Spleen (tissue), 11 donors: ENCODE results near the gene MOG. TPM values are rescaled to one million over a fixed set of nuclear protein-coding genes. Genes with fewer than 3 reads are reported as not detected.
A peak's percentile ranks its signal among the peaks of the same experiment; 100 is the strongest.
"Not testable (repeated sequence)": the region's sequence is repeated elsewhere in the genome, so short reads cannot be mapped to it uniquely, and the experiment has no call there.

Experiments used
- DNase-seq: peaks from one replicate; pipeline ENCODE4 v3.0.0-alpha.2; 2020
- H3K27ac ChIP-seq, 8 donors: fragments of 200-600 bp; sonication (generic) in 7 of 8; 1 replicate in 4 of 8; 2 replicates in 4 of 8; pipeline versions ENCODE4 v1.5.0 to v1.8.0; 2016 to 2021; ENCODE audit warnings: inconsistent platforms in 4 of 8, mild to moderate bottlenecking in 4 of 8, moderate library complexity in 1 of 8
- H3K27me3 ChIP-seq, 7 donors: fragments of 200-600 bp; sonication (generic) in 6 of 7; replicated peaks in 1 of 7; 1 replicate in 4 of 7; 2 replicates in 3 of 7; pipeline versions ENCODE4 v1.5.0 to v1.8.0; 2016 to 2021; ENCODE audit warnings: inconsistent platforms in 3 of 7, mild to moderate bottlenecking in 1 of 7
- H3K36me3 ChIP-seq, 6 donors: fragments of 200-600 bp; sonication (generic) in 5 of 6; 1 replicate in 4 of 6; 2 replicates in 2 of 6; pipeline versions ENCODE4 v1.5.0 to v1.8.0; 2016 to 2021; ENCODE audit warnings: inconsistent platforms in 2 of 6
- H3K4me1 ChIP-seq, 6 donors: fragments of 200-600 bp; sonication (generic) in 5 of 6; 1 replicate in 3 of 6; 2 replicates in 3 of 6; pipeline versions ENCODE4 v1.5.0 to v1.8.0; 2016 to 2021; ENCODE audit warnings: inconsistent platforms in 3 of 6
- H3K4me3 ChIP-seq, 8 donors: fragments of 200-600 bp; sonication (generic) in 7 of 8; 1 replicate in 4 of 8; 2 replicates in 4 of 8; pipeline versions ENCODE4 v1.5.0 to v1.8.0; 2016 to 2021; ENCODE audit warnings: inconsistent platforms in 4 of 8, mild to moderate bottlenecking in 4 of 8, moderate library complexity in 2 of 8
- H3K9me3 ChIP-seq, 8 donors: fragments of 200-600 bp; sonication (generic) in 7 of 8; 1 replicate in 4 of 8; 2 replicates in 4 of 8; pipeline versions ENCODE4 v1.5.0 to v1.8.0; 2016 to 2021; ENCODE audit warnings: inconsistent platforms in 4 of 8
- CTCF ChIP-seq, 11 experiments: fragments of 200-600 bp in 7 of 11; fragments of 450-650 bp in 4 of 11; sonication (generic) in 4 of 11; IDR thresholded peaks in 8 of 11; conservative IDR thresholded peaks in 3 of 11; 1 replicate in 7 of 11; 2 replicates in 4 of 11; pipeline versions ENCODE4 v1.4.0 to v1.8.0; 2016 to 2021; ENCODE audit warnings: antibody characterized with exemption in 11 of 11, inconsistent platforms in 4 of 11, mild to moderate bottlenecking in 1 of 11
- POLR2A ChIP-seq, 3 donors: fragments of 450-650 bp; IDR thresholded peaks; one replicate each; pipeline ENCODE4 v1.5.1; 2017; ENCODE audit warnings: antibody characterized with exemption in 3 of 3, mild to moderate bottlenecking in 1 of 3
- POLR2AphosphoS5 ChIP-seq, 3 donors: sonication (generic); formaldehyde crosslinking; IDR thresholded peaks; one replicate each; pipeline ENCODE4 v1.5.1; 2017; ENCODE audit warnings: antibody characterized with exemption in 3 of 3
- WGBS, 5 donors: extraction: QIAGEN DNeasy Blood & Tissue Kit in 3 of 5; methylation state at CpG; one replicate each; pipeline versions ENCODE4 v1.1.5 to v1.1.7; 2013 to 2018; 5-methylcytosine and 5-hydroxymethylcytosine counted together
- intact Hi-C: fragments of 100-400 bp; cut with DNase I; formaldehyde crosslinking; loops from one replicate; pipeline ENCODE4 v1.15.0; 2023; ENCODE audit warnings: low total_unique reads
- polyA plus RNA-seq, 3 donors: library from polyadenylated mRNA; stranded (reverse); fragments of 200-250 nt; gene quantifications; one replicate each; pipeline ENCODE4 v1.2.1, GENCODE V29; 2013
- total RNA-seq, 7 donors: library from RNA; depleted of rRNA in 3 of 7; stranded (reverse); fragments of >200 nt in 3 of 7; fragmentation: NEBNext Ultra II Directional in 4 of 7; extraction: Animal tissue kit (Norgen Biotek cat#: 25700) in 4 of 7; gene quantifications; one replicate each; pipeline versions ENCODE4 v1.1.0 to v1.2.1, GENCODE V29; 2016 to 2021
- donor health status: healthy with polysubstance abuse.
- donor health status: DM: no; HTN: no; CAD: no; lungs with moderate emphysema.
- donor health status: DM: no; HTN: no; CAD: no.
- donor health status: Bipolar disorder and iron deficiency.
- donor health status: healthy.
- donor health status: DM: no; HTN: no; CAD: no.
- donor health status: DM: yes; HTN: yes; CAD: no.

Gene MOG
- total and polyA plus RNA-seq, 10 donors, result not detected

GRCh38 chr6:29653452-29654038, 3.3 kb upstream of the MOG start:
- Histone ChIP-seq H3K4me3 (no peak overlapping the region), H3K36me3 (no peaks in the 10 kb centered on the region), H3K9me3 (no peaks in the 10 kb centered on the region), H3K27ac (no peak overlapping the region), H3K27me3 (peaks cover 0 to 25% (median 0%) of the 10 kb centered on the region in 7 donors), H3K4me1 (peaks cover 4 to 34% (median 19%) of the 10 kb centered on the region in 6 donors)
- no peak for TF ChIP-seq POLR2AphosphoS5 (IDR thresholded peaks at IDR 0.05)
- TF ChIP-seq CTCF (IDR thresholded peaks at IDR 0.05 in 8 of 11, conservative IDR thresholded peaks at IDR 0.05 in 3 of 11), result peak in 9 of 11 experiments; percentile 49 to 79 (median 69)
- WGBS, 5 donors, result 12% methylated on average over 8 of the region's 8 CpGs
- intact Hi-C loops, result no loop called here
- DNase-seq, result no peak

- Histone ChIP-seq H3K27ac (no peak overlapping the region), H3K27me3 (peaks cover 0 to 43% (median 0%) of the 10 kb centered on the region in 7 donors), H3K36me3 (no peaks in the 10 kb centered on the region), H3K9me3 (no peaks in the 10 kb centered on the region), H3K4me3 (no peak overlapping the region), H3K4me1 (peaks cover 0 to 13% (median 7%) of the 10 kb centered on the region in 6 donors)
- 77 to 84% (median 81%) methylated on average over 6 of the region's 6 CpGs for WGBS, 5 donors
- DNase-seq, result no peak
- intact Hi-C loops, result no loop called here
- TF ChIP-seq CTCF (IDR thresholded peaks at IDR 0.05 in 8 of 11, conservative IDR thresholded peaks at IDR 0.05 in 3 of 11), result no peak
- no peak for TF ChIP-seq POLR2AphosphoS5 (IDR thresholded peaks at IDR 0.05)
- TF ChIP-seq POLR2A (IDR thresholded peaks at IDR 0.05), result no peak
These were observed 1.2 kb upstream of the MOG start for GRCh38 chr6:29655658-29656057.

GRCh38 chr6:29656157-29656556, 735 bp upstream of the MOG start:
- Histone ChIP-seq H3K27me3 (peaks cover 0 to 48% (median 0%) of the 10 kb centered on the region in 7 donors), H3K9me3 (no peaks in the 10 kb centered on the region), H3K27ac (no peak overlapping the region), H3K36me3 (no peaks in the 10 kb centered on the region), H3K4me1 (peaks cover 0 to 13% (median 7%) of the 10 kb centered on the region in 6 donors), H3K4me3 (no peak overlapping the region)
- 37 to 57% (median 48%) methylated on average over 2 of the region's 2 CpGs for WGBS, 5 donors
- no peak for TF ChIP-seq CTCF (IDR thresholded peaks at IDR 0.05 in 8 of 11, conservative IDR thresholded peaks at IDR 0.05 in 3 of 11)
- intact Hi-C loops, result no loop called here
- no peak for DNase-seq

GRCh38 chr6:29661071-29661470, 4.2 kb downstream of the MOG start:
- no peak overlapping the region for H3K27ac ChIP-seq
- peaks cover 0 to 74% (median 0%) of the 10 kb centered on the region in 7 donors for H3K27me3 ChIP-seq
- TF ChIP-seq POLR2A (IDR thresholded peaks at IDR 0.05) (no peak), CTCF (IDR thresholded peaks at IDR 0.05 in 8 of 11, conservative IDR thresholded peaks at IDR 0.05 in 3 of 11) (no peak), POLR2AphosphoS5 (IDR thresholded peaks at IDR 0.05) (no peak)
- DNase-seq, result no peak
- 78 to 90% (median 80%) methylated on average over 3 of the region's 3 CpGs for WGBS, 5 donors
- H3K4me1 ChIP-seq, result no peaks in the 10 kb centered on the region
- H3K4me3 ChIP-seq, result no peak overlapping the region
- no peaks in the 10 kb centered on the region for H3K9me3 ChIP-seq
- intact Hi-C loops, result no loop called here
- H3K36me3 ChIP-seq, result no peaks in the 10 kb centered on the region

- DNase-seq, H3K4me3 ChIP-seq, H3K4me1 ChIP-seq, intact Hi-C loops, H3K9me3 ChIP-seq, H3K27ac ChIP-seq, H3K36me3 ChIP-seq: not testable (repeated sequence)
- WGBS, 5 donors, result 44 to 60% (median 51%) methylated on average over 14 of the region's 14 CpGs
- H3K27me3 ChIP-seq, result peaks cover 0 to 73% (median 0%) of the 10 kb centered on the region in 7 donors
These were observed 4.7 kb downstream of the MOG start for GRCh38 chr6:29661502-29662141.
